ENCODE data around the gene MARCHF10.

The MARCHF10 gene

DNA sequence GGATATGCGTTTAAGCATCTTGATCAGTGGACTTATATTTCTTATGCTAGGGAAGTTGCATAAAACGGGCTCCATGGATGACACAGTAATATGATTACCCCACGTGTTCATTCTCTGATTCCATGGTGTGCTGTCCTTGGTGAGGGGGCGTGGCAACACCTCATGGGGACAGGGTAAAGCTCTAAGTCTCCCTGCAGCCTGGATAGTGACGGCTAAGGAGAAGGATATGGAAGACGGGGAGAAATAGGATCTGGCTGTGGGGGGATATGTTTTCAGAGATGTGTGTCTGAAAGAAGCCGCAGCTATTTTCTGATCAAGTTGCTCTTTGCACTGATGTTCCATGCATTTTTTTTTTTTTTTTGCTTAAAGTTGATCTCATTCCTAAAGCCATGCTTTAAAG is 84.3 kb downstream of the MARCHF10 start:
- no peak overlapping the region for H3K27ac Mint-ChIP-seq
- H3K9me3 Mint-ChIP-seq = peaks cover 9% of the 10 kb centered on the region
- TF ChIP-seq, protein P1, sequence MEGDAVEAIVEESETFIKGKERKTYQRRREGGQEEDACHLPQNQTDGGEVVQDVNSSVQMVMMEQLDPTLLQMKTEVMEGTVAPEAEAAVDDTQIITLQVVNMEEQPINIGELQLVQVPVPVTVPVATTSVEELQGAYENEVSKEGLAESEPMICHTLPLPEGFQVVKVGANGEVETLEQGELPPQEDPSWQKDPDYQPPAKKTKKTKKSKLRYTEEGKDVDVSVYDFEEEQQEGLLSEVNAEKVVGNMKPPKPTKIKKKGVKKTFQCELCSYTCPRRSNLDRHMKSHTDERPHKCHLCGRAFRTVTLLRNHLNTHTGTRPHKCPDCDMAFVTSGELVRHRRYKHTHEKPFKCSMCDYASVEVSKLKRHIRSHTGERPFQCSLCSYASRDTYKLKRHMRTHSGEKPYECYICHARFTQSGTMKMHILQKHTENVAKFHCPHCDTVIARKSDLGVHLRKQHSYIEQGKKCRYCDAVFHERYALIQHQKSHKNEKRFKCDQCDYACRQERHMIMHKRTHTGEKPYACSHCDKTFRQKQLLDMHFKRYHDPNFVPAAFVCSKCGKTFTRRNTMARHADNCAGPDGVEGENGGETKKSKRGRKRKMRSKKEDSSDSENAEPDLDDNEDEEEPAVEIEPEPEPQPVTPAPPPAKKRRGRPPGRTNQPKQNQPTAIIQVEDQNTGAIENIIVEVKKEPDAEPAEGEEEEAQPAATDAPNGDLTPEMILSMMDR (IDR thresholded peaks at IDR 0.05; ENCODE audit: unreplicated experiment in 3 of 3) = no peak
- H3K4me3 Mint-ChIP-seq = no peak overlapping the region
- no peaks in the 10 kb centered on the region for H3K36me3 Mint-ChIP-seq (ENCODE audit: low read depth)
- peaks cover 27% of the 10 kb centered on the region for H3K4me1 Mint-ChIP-seq
- peaks cover 14% of the 10 kb centered on the region for H3K27me3 Mint-ChIP-seq (ENCODE audit: low read depth)

DNA sequence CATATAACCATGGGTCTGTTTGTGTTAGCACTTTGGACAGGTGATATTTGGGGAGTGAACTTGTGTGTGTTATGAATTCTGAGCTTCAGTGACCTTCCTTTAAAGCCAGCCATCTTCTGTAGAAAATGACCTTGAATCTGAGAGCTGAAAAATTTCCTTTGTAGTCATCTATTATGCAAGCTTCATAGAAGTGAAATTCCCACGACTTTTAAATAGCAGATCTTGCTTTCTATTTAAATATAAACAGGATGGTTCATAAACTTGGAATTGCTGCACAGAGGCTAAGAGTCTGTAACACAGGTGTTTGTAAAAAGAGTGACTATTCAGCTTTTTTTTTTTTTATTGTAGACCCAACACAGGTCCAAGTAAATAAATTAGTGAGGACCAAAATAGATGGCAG is 85.5 kb downstream of the MARCHF10 start:
- H3K27me3 Mint-ChIP-seq (ENCODE audit: low read depth) = peaks cover 14% of the 10 kb centered on the region
- H3K4me1 Mint-ChIP-seq = peaks cover 27% of the 10 kb centered on the region
- H3K27ac Mint-ChIP-seq = peak overlapping the region in 1 of 3 experiments; percentile 74
- H3K4me3 Mint-ChIP-seq = no peak overlapping the region
- H3K9me3 Mint-ChIP-seq = peaks cover 9% of the 10 kb centered on the region
- no peaks in the 10 kb centered on the region for H3K36me3 Mint-ChIP-seq (ENCODE audit: low read depth)
- TF ChIP-seq, protein P1 (IDR thresholded peaks at IDR 0.05; ENCODE audit: unreplicated experiment in 3 of 3) = no peak

DNA sequence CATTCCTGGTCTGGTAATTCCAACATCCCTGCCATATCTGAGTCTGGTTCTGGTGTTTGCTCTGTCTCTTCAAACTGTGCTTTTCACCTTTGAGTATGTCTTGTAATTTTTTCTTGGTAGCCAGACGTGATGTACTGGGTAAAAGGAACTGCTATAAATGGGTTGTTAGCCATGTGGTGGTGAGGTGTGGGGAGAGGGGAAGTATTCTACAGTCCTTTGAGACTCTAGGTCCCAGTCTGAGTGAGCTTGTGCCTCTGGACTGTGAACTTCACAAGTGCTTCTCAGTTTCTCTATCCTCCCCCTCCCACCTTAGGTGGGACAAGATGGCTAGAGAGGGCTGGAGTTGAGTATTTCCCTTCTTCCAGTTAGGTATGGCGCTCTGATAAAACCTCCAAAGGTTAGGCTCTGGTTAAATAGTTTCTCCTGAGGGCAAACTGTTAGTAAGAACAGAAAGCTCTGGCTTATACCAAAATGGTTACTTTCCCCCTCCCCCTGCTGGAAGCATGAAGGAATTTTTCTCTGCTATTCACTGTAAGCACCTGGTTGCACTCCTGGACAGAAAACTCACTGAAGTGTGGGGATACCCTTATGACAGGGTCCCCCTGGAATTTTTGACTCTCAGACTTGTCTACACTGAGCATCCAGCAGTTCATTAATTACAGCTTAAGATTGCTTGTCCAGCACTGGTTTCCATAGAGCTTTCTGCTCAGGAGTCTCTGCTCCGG is 87.8 kb downstream of the MARCHF10 start:
- TF ChIP-seq, protein P1 (IDR thresholded peaks at IDR 0.05; ENCODE audit: unreplicated experiment in 3 of 3) = no peak
- Mint-ChIP-seq H3K27me3 (ENCODE audit: low read depth) (peaks cover 7% of the 10 kb centered on the region), H3K9me3 (peaks cover 9% of the 10 kb centered on the region), H3K27ac (no peak overlapping the region), H3K4me1 (peaks cover 27% of the 10 kb centered on the region), H3K4me3 (no peak overlapping the region), H3K36me3 (ENCODE audit: low read depth) (no peaks in the 10 kb centered on the region)

DNA sequence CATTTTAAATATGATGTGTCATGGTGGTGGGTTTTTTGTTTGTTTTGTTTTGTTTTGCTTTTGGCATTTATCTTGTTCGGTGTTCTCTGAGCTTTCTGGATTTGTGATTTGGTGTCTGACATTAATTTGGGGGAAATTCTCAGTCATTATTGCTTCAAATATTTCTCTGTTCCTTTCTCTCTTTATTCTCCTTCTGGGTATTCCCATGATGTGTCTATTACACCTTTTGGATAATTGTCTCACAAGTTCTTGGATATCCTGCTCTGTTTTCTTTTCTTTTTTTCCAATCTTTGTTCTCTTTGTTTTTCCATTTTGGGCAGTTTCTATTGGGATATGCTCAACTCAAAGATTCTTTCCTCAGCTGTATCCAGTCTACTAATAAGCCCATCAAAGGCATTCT is 88.5 kb downstream of the MARCHF10 start:
- peaks cover 2% of the 10 kb centered on the region for H3K27me3 Mint-ChIP-seq (ENCODE audit: low read depth)
- H3K27ac Mint-ChIP-seq = no peak overlapping the region
- no peak overlapping the region for H3K4me3 Mint-ChIP-seq
- no peaks in the 10 kb centered on the region for H3K36me3 Mint-ChIP-seq (ENCODE audit: low read depth)
- TF ChIP-seq, protein P1 (IDR thresholded peaks at IDR 0.05; ENCODE audit: unreplicated experiment in 3 of 3) = no peak
- H3K9me3 Mint-ChIP-seq = peaks cover 9% of the 10 kb centered on the region
- peaks cover 22% of the 10 kb centered on the region for H3K4me1 Mint-ChIP-seq

DNA sequence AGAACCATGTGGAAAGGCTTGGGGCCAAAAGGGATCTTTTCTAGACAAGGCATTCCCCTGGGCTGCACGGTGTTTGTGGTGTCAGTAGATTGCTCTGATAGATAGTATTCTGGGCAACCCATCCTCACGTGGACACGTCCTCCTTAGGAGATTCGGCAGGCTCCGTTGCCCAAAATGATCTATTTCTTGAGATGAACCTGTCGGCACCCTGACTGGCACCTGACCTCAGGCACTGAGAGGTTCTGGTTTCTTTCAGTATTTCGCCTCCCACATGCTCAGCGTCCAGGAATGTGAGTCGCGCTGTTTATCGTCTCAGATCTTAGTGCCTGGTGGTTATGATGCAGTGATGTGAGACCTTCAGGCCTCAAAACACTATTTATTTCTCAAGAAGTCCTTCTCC is 89.7 kb downstream of the MARCHF10 start:
- Mint-ChIP-seq H3K4me3 (no peak overlapping the region), H3K27ac (no peak overlapping the region), H3K4me1 (peaks cover 20% of the 10 kb centered on the region), H3K36me3 (ENCODE audit: low read depth) (no peaks in the 10 kb centered on the region), H3K27me3 (ENCODE audit: low read depth) (peaks cover 2% of the 10 kb centered on the region), H3K9me3 (peaks cover 9% of the 10 kb centered on the region)
- TF ChIP-seq, protein P1 (IDR thresholded peaks at IDR 0.05; ENCODE audit: unreplicated experiment in 3 of 3) = no peak

DNA sequence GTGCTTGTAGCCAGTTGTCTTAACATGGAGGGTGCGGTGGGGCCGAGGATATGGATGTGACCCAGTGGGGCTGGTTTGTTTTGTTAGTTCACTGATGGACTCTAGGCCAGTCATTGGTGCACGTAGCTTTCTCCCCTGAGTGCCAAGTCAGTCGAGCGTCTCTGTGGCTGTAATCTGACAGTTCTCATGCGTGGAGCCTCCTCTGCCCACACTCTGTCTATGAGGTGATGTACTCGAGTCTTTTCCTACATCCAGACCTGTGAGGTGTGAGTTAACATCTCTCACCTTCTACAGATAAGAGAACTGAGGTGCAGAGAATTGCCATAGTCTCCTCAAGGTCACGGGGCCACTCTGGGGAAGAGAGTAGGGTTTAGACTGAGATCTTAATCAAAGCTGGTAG is 90.2 kb downstream of the MARCHF10 start:
- Mint-ChIP-seq H3K27ac (no peak overlapping the region), H3K9me3 (peaks cover 9% of the 10 kb centered on the region), H3K4me1 (peaks cover 20% of the 10 kb centered on the region), H3K36me3 (ENCODE audit: low read depth) (no peaks in the 10 kb centered on the region), H3K27me3 (ENCODE audit: low read depth) (peaks cover 4% of the 10 kb centered on the region), H3K4me3 (no peak overlapping the region)
- TF ChIP-seq, protein P1 (IDR thresholded peaks at IDR 0.05; ENCODE audit: unreplicated experiment in 3 of 3) = no peak

All from nephron (organoid).